Subcutaneous adipose tissue (tissue), 4 donors: Measurements from ENCODE around the gene GABBR2. TPM values are rescaled to one million over a fixed set of nuclear protein-coding genes. Genes with fewer than 3 reads are reported as not detected.

ENCODE experiments used
- total RNA-seq, 4 donors: library from RNA; depleted of rRNA; stranded (reverse); fragments of >200 nt; gene quantifications; one replicate each; pipeline ENCODE4 v1.1.0, GENCODE V29; 2016
- TF ChIP-seq, protein P1 (sequence below): fragments of 450-650 bp; IDR thresholded peaks from one replicate; pipeline ENCODE4 v1.5.1; 2016; ENCODE audit warnings: low read depth, mild to moderate bottlenecking, control low read depth, antibody characterized with exemption, moderate library complexity

GABBR2 gene
- total RNA-seq, 4 donors from 2014 or later = not detected

DNA sequence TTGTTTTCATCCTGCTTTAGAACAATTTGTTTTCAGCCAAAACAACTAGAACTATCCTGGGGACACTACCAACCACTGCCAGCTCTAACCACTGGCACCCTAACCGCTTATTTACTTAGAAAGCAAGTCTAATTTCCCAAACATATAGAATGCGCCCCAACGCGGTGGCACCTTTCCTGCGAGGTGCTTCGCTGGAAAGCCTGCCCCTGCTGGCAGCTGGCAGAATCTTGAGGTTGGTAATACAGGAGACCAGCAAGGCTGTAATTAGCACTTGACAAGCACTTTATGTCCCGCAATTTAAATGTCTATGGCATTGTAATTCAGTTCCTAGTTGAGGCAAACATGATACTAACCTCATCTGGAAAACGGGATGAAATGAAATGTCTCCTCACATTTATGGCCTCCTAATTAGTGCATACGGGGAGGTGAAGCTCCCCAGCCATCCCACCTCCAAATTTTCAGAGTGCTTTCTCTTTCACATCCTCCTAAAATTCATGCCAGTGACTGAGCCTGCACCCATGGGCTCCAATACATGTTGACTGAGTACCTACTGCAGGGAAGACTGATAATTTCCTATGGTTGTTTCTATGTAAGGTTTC is 30.4 kb downstream of the GABBR2 start:
- TF ChIP-seq, protein P1, sequence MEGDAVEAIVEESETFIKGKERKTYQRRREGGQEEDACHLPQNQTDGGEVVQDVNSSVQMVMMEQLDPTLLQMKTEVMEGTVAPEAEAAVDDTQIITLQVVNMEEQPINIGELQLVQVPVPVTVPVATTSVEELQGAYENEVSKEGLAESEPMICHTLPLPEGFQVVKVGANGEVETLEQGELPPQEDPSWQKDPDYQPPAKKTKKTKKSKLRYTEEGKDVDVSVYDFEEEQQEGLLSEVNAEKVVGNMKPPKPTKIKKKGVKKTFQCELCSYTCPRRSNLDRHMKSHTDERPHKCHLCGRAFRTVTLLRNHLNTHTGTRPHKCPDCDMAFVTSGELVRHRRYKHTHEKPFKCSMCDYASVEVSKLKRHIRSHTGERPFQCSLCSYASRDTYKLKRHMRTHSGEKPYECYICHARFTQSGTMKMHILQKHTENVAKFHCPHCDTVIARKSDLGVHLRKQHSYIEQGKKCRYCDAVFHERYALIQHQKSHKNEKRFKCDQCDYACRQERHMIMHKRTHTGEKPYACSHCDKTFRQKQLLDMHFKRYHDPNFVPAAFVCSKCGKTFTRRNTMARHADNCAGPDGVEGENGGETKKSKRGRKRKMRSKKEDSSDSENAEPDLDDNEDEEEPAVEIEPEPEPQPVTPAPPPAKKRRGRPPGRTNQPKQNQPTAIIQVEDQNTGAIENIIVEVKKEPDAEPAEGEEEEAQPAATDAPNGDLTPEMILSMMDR = no peak

DNA sequence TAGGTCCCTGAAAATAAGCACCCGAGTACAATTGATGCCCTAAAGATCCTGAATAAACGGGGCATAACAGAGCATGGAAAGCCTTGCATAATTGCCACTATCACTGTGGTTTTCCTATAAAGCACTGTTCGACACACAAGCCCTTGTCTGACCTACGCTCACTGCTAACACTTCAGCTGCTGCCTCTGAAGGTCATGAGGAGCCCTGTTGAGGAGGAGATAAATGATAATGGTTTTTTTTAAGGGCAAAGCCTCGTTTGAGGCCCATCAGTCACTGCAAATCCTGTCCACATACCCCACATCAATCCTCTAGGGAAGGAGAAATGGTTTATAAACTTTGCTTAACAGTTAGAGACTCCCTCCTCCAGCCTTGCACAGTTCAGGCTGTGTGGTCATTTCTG is 35.1 kb downstream of the GABBR2 start:
- TF ChIP-seq, protein P1 = no peak

- TF ChIP-seq, protein P1 = no peak
These were observed 41.6 kb downstream of the GABBR2 start for GRCh38 chr9:98667005-98667640.

DNA sequence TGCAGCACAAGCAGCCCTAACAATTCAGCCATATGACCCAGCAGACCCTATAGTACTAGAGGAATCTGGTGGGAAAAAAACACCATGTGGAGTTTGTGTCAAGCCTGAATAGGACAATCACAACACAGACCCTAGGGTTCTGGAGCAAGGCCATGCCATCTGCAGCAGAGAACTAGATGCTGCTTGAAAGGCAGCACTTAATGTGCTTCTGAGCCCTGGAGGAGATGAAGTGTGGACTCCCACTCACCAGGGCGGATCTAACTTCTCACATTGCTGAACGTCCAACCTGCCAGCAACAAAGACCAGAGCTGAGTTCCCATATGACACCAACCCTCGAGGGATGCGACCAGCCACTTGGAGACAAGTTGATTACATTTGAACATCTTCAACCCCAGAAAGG is 43.2 kb downstream of the GABBR2 start:
- TF ChIP-seq, protein P1 = no peak

DNA sequence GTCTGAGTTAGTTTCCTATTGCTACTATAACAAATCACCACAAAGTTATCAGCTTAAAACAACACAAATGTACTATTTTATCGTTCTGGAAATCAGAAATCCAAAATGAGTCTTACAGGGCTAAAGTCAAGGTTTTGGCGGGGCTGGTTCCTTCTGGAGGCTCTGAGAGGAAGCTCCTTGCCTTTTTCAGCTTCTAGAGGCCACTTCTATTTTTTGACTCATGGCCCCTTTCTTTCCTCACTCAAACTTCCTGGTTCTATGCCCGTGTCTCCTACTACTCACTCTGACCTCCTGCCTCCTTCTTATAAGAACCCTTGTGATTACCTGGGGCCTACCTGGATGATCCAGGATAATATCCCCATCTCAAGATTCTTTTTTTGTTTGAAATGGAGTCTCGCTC is 48.2 kb downstream of the GABBR2 start:
- TF ChIP-seq, protein P1 = no peak

DNA sequence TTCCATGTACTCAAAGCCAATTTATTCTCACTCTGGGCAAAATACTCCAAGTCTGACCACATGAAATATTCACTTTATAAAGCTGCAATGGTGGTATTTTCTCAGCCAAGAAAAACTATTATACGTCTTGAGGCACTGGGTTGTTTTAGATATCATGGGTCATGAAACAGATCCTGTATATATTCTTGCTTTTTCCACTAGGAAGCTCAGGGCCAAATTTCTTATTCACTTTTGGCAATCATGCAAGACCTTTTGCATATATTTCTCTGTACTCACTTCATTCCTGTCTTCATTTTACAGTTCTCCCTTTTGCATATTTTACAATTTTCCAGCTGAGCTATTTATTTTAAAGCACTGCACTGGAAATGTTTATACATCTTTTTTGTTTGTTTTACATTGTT is 49.8 kb downstream of the GABBR2 start:
- TF ChIP-seq, protein P1 = no peak

- TF ChIP-seq, protein P1 = no peak
These were observed 50.8 kb downstream of the GABBR2 start for GRCh38 chr9:98657897-98658296.
